ENCODE measurements around the gene BIN1. TPM values are rescaled to one million over a fixed set of nuclear protein-coding genes. Genes with fewer than 3 reads are reported as not detected.

Gene BIN1
- total RNA-seq, 1 experiment from 2014 or later, result 90.4 TPM

GRCh38 chr2:127074358-127074757 is 32.6 kb downstream of the BIN1 start:
- no peak overlapping the region for H3K4me3 ChIP-seq
- 0 out of 2 replicates have a peak, but pooled peaks cover 5% of the 10 kb centered on the region for H3K4me1 ChIP-seq
- no peak overlapping the region for H3K27ac ChIP-seq
- no peak for DNase-seq
- 0 out of 2 replicates have a peak, but pooled peaks cover 6% of the 10 kb centered on the region for H3K36me3 ChIP-seq
- no peaks in the 10 kb centered on the region for H3K27me3 ChIP-seq
- no peaks in the 10 kb centered on the region for H3K9me3 ChIP-seq (replicated peaks)

DNA sequence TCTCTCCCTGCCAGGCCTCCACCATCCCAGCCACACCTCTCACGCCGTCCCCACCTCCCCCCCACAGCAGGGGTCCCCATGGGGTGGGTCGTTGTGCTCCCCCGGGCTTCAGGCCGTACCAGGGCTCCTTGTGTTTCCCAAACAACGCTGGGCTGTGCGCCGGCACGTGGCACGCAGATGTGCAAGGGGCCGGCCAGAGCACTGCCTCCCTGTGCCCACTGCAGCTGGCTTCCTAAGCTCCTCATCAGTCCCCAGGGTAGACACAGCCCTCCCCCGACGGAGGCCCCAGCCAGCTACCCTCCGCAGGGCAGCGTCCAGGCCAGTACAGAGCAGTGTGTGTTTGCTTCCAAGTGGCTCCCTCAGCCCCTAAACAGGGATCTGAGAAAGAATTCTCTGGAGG is 34.0 kb downstream of the BIN1 start:
- H3K4me3 ChIP-seq, result no peak overlapping the region
- no peaks in the 10 kb centered on the region for H3K9me3 ChIP-seq (replicated peaks)
- no peaks in the 10 kb centered on the region for H3K27me3 ChIP-seq
- no peak overlapping the region for H3K27ac ChIP-seq
- DNase-seq, result no peak
- H3K36me3 ChIP-seq, result 0 out of 2 replicates have a peak, but pooled peaks cover 6% of the 10 kb centered on the region
- no peaks in the 10 kb centered on the region for H3K4me1 ChIP-seq

GRCh38 chr2:127072396-127072795 is 34.6 kb downstream of the BIN1 start:
- no peaks in the 10 kb centered on the region for H3K9me3 ChIP-seq (replicated peaks)
- H3K27me3 ChIP-seq, result no peaks in the 10 kb centered on the region
- no peak overlapping the region for H3K27ac ChIP-seq
- no peak overlapping the region for H3K4me3 ChIP-seq
- DNase-seq, result no peak
- no peaks in the 10 kb centered on the region for H3K4me1 ChIP-seq
- H3K36me3 ChIP-seq, result 0 out of 2 replicates have a peak, but pooled peaks cover 6% of the 10 kb centered on the region

- no peaks in the 10 kb centered on the region for H3K9me3 ChIP-seq (replicated peaks)
- no peak for DNase-seq
- H3K4me3 ChIP-seq, result no peak overlapping the region
- no peaks in the 10 kb centered on the region for H3K27me3 ChIP-seq
- no peaks in the 10 kb centered on the region for H3K4me1 ChIP-seq
- H3K27ac ChIP-seq, result no peak overlapping the region
- H3K36me3 ChIP-seq, result 0 out of 2 replicates have a peak, but pooled peaks cover 6% of the 10 kb centered on the region
Measured at GRCh38 chr2:127071901-127072328, 35.0 kb downstream of the BIN1 start.

- no peaks in the 10 kb centered on the region for H3K9me3 ChIP-seq (replicated peaks)
- H3K27me3 ChIP-seq, result no peaks in the 10 kb centered on the region
- DNase-seq, result no peak
- peaks cover 8% of the 10 kb centered on the region for H3K4me1 ChIP-seq
- no peak overlapping the region for H3K27ac ChIP-seq
- H3K36me3 ChIP-seq, result 0 out of 2 replicates have a peak, but pooled peaks cover 6% of the 10 kb centered on the region
- H3K4me3 ChIP-seq, result no peak overlapping the region
Measured at GRCh38 chr2:127070221-127070620, 36.7 kb downstream of the BIN1 start.

GRCh38 chr2:127069536-127069935 is 37.4 kb downstream of the BIN1 start:
- H3K27me3 ChIP-seq, result no peaks in the 10 kb centered on the region
- H3K9me3 ChIP-seq (replicated peaks), result no peaks in the 10 kb centered on the region
- no peak overlapping the region for H3K27ac ChIP-seq
- no peak for DNase-seq
- no peak overlapping the region for H3K4me3 ChIP-seq
- H3K36me3 ChIP-seq, result 0 out of 2 replicates have a peak, but pooled peaks cover 6% of the 10 kb centered on the region
- H3K4me1 ChIP-seq, result peaks cover 11% of the 10 kb centered on the region

GRCh38 chr2:127069003-127069402 is 38.0 kb downstream of the BIN1 start:
- Histone ChIP-seq H3K4me3 (no peak overlapping the region), H3K27me3 (no peaks in the 10 kb centered on the region), H3K36me3 (0 out of 2 replicates have a peak, but pooled peaks cover 6% of the 10 kb centered on the region), H3K4me1 (peaks cover 17% of the 10 kb centered on the region), H3K9me3 (replicated peaks) (no peaks in the 10 kb centered on the region), H3K27ac (no peak overlapping the region)
- DNase-seq, result no peak

- Histone ChIP-seq H3K36me3 (peaks cover 6% of the 10 kb centered on the region; the same call in 1 of the 2 replicates), H3K4me3 (no peak overlapping the region), H3K27ac (no peak overlapping the region), H3K27me3 (no peaks in the 10 kb centered on the region), H3K9me3 (replicated peaks) (no peaks in the 10 kb centered on the region), H3K4me1 (peaks cover 19% of the 10 kb centered on the region)
- DNase-seq, result no peak
Measured at GRCh38 chr2:127068351-127068741, 38.6 kb downstream of the BIN1 start.

DNA sequence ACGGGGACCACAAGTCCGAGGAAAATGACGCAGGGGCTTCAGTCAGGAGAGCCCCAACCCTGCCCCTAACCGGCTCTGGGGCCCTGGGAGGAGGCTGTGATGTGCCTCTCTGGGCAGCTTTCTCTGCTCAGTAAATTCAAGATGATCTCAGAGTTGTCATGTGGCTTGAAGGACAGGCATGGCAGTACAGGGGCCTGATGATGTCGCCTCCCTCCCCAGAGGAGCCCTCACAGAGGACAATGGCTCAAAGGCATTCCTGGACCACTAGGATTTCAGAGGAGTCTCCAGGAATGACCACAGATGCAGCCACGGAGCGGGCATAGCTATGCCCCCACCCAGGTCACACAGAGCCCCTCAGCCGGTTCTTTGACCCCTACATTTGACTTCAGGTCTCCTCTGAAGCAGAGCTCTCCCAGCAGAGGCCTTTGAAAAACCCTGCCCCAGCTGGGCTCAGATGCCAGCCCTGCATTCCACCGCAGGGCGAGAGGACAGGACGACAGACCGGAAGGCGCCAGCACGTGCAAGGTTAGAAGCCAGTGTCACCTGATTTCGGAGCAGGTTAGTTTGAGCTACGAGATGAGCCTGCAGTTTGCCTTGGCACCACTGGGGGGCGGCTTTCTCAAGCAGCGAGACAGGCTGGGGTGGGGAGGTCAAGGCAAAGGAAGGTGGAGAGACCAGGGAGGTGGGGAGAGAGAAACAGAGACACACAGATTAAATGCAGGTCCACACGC is 39.2 kb downstream of the BIN1 start:
- H3K9me3 ChIP-seq (replicated peaks), result no peaks in the 10 kb centered on the region
- H3K36me3 ChIP-seq, result peaks cover 7% of the 10 kb centered on the region; the same call in 1 of the 2 replicates
- peaks cover 19% of the 10 kb centered on the region for H3K4me1 ChIP-seq
- no peak overlapping the region for H3K4me3 ChIP-seq
- peak; percentile 52 to 67 for DNase-seq
- H3K27ac ChIP-seq, result no peak overlapping the region
- no peaks in the 10 kb centered on the region for H3K27me3 ChIP-seq

DNA sequence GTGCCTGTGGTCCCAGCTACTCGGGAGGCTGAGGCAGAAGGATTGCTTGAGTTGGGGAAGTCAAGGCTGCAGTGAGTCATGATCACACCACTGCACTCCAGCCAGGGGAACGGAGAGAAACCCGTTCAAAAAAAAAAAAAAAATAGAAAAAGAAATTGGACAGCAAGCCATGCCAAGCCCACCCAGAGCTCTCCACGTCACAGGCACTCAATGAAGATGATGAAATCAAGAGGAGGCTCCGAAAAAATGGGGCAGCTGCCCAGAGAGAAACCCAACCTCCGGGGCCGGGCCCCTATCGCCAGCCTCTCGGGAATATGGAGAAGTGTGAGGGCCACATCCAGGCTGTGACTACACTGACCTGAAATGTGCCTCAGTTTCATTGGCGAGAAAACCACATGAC is 40.0 kb downstream of the BIN1 start:
- Histone ChIP-seq H3K27ac (no peak overlapping the region), H3K4me1 (peaks cover 19% of the 10 kb centered on the region), H3K36me3 (peaks cover 14% of the 10 kb centered on the region; the same call in 1 of the 2 replicates)

GRCh38 chr2:127065940-127066318 is 41.0 kb downstream of the BIN1 start:
- Histone ChIP-seq H3K27me3 (no peaks in the 10 kb centered on the region), H3K27ac (no peak overlapping the region), H3K4me1 (peaks cover 24% of the 10 kb centered on the region), H3K9me3 (replicated peaks) (0 out of 2 replicates have a peak, but pooled peaks cover 3% of the 10 kb centered on the region), H3K36me3 (peaks cover 14% of the 10 kb centered on the region; the same call in 1 of the 2 replicates), H3K4me3 (no peak overlapping the region)
- DNase-seq, result no peak

More for the DNA sequence above, 40.0 kb downstream of the BIN1 start:
- no peak for DNase-seq
- Histone ChIP-seq H3K9me3 (replicated peaks) (0 out of 2 replicates have a peak, but pooled peaks cover 3% of the 10 kb centered on the region), H3K27me3 (no peaks in the 10 kb centered on the region), H3K4me3 (no peak overlapping the region)

GRCh38 chr2:127065299-127065939 is 41.5 kb downstream of the BIN1 start:
- Histone ChIP-seq H3K9me3 (replicated peaks) (0 out of 2 replicates have a peak, but pooled peaks cover 3% of the 10 kb centered on the region), H3K4me3 (no peak overlapping the region), H3K4me1 (peaks cover 24% of the 10 kb centered on the region), H3K36me3 (peaks cover 14% of the 10 kb centered on the region; the same call in 1 of the 2 replicates), H3K27me3 (no peaks in the 10 kb centered on the region), H3K27ac (peak overlapping the region; percentile 78)
- no peak for DNase-seq

DNA sequence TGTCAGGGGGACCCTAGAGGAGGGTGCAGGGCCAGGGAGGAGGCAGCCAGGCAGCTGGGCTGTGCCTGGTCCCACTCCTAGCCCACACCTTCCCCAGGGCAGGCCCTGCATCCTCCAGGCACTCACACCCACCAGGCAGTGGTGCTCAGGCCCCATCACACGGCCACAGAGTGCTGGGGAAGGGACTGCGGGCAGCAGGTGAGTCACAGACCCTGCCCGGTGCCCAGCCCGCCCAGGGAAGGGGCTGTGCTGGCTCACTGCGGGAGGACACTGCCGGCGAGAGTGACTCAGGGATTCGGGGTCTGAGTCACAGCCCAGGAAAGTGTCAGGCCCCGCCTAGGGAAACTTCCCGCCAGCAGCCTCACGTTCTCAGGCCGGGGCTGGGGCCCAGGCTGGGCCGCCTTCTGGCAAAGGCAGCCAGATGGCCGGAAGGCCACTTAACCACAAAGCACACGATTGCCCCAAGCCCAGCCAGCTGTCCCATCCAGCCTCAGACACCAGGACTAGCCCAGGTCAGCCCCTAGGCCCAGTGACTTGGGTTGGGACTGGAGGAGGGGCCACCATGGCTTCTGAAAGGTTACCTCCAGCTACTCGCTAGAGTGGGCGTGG is 42.2 kb downstream of the BIN1 start:
- peaks cover 9% of the 10 kb centered on the region; the same call in 1 of the 2 replicates for H3K36me3 ChIP-seq
- DNase-seq, result peak; percentile 94 to 96
- 0 out of 2 replicates have a peak, but pooled peaks cover 3% of the 10 kb centered on the region for H3K9me3 ChIP-seq (replicated peaks)
- peak overlapping the region; percentile 78 for H3K27ac ChIP-seq
- no peaks in the 10 kb centered on the region for H3K27me3 ChIP-seq
- peaks cover 24% of the 10 kb centered on the region for H3K4me1 ChIP-seq
- H3K4me3 ChIP-seq, result no peak overlapping the region

- Histone ChIP-seq H3K36me3 (peaks cover 8% of the 10 kb centered on the region; the same call in 1 of the 2 replicates), H3K4me1 (peaks cover 24% of the 10 kb centered on the region), H3K4me3 (no peak overlapping the region), H3K27ac (peak overlapping the region; percentile 78), H3K9me3 (replicated peaks) (0 out of 2 replicates have a peak, but pooled peaks cover 3% of the 10 kb centered on the region), H3K27me3 (no peaks in the 10 kb centered on the region)
- DNase-seq, result no peak
Measured at GRCh38 chr2:127063701-127064590, 43.0 kb downstream of the BIN1 start.
